OCI-LY1 (cell line): Measurements from ENCODE around the gene DTHD1.

Source experiments
- CTCF ChIP-seq: fragments of 200-600 bp; sonication (generic), shearing (Covaris generic); IDR thresholded peaks from 2 replicates; pipeline ENCODE4 v1.5.1; 2017; ENCODE audit warnings: mild to moderate bottlenecking, antibody characterized with exemption, low read length, moderate library complexity, mixed read lengths
- EZH2 ChIP-seq: fragments of 200-600 bp; sonication (generic), shearing (Covaris generic); IDR thresholded peaks from 2 replicates; pipeline ENCODE4 v1.8.0; 2017; ENCODE audit warnings: borderline replicate concordance, mixed run types, mild to moderate bottlenecking, antibody characterized with exemption, low read length, moderate library complexity, mixed read lengths

DNA sequence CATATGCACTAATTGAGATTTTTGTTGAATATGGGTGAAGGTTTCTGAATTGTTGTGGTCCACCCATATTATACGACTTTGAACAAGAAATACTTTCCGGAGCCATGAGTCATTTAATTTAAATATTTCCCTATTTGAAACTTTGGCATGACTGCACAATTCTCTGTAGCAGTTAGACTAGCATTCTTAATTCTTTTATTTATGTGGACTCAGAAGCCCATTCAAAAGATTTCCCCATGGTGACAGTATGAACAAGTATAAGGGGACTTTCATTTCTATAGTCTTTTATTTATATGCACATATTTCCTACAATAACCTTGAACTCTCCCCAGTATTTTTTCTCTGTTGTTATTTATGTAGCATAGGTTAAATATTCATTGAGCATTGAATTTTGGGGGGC, 72.6 kb downstream of the DTHD1 start:
- no peak for TF ChIP-seq CTCF
- TF ChIP-seq EZH2: no peak
